Body of pancreas (tissue), 4 donors: Measurements from ENCODE around the gene CACNG4.

Source experiments
- CTCF ChIP-seq, 7 experiments: fragments of 450-650 bp in 4 of 7; fragments of 200-600 bp in 3 of 7; sonication (generic) in 3 of 7; IDR thresholded peaks; one replicate each; pipeline ENCODE4 v1.5.1; 2016 to 2019; ENCODE audit warnings: antibody characterized with exemption in 7 of 7
- POLR2A ChIP-seq, 3 donors: fragments of 450-650 bp; IDR thresholded peaks; one replicate each; pipeline ENCODE4 v1.6.1; 2016; ENCODE audit warnings: antibody characterized with exemption in 3 of 3, mild to moderate bottlenecking in 2 of 3

GRCh38 chr17:66994930-66995535, 30.5 kb downstream of the CACNG4 start:
- TF ChIP-seq POLR2A (IDR thresholded peaks at IDR 0.05) (no peak), CTCF (IDR thresholded peaks at IDR 0.05) (no peak)
